Motor neuron (in vitro differentiated cells): ENCODE data around the gene SCP2. TPM values are rescaled to one million over a fixed set of nuclear protein-coding genes. Genes with fewer than 3 reads are reported as not detected.

Experiments used
- ATAC-seq, 8 experiments: fragments of 200-7000 bp; cut with Tn5 transposase; replicated peaks in 6 of 8; 2 replicates each; pipeline ENCODE4 v1.8.0; 2021; ENCODE audit warnings: mild to moderate bottlenecking in 8 of 8, moderate library complexity in 8 of 8
- H3K27ac ChIP-seq, 2 donors: fragments of 250-450 bp; sonication (Bioruptor Pico); 2 replicates each; pipeline ENCODE4 v1.9.0; 2021; ENCODE audit warnings: antibody characterized with exemption in 2 of 2, mild to moderate bottlenecking in 2 of 2, moderate library complexity in 1 of 2
- H3K4me1 ChIP-seq, 2 donors: fragments of 250-450 bp; sonication (Bioruptor Pico); replicated peaks in 1 of 2; 2 replicates each; pipeline ENCODE4 v1.6.1; 2021; ENCODE audit warnings: antibody characterized with exemption in 2 of 2, mild to moderate bottlenecking in 2 of 2, moderate library complexity in 1 of 2
- H3K4me3 ChIP-seq, 5 donors: fragments of 250-450 bp; sonication (Bioruptor Pico); 2 replicates each; pipeline ENCODE4 v1.9.0; 2021; ENCODE audit warnings: antibody characterized with exemption in 5 of 5, mild to moderate bottlenecking in 5 of 5, moderate library complexity in 4 of 5
- WGBS, 10 experiments: fragments of 450-650 bp; shearing (Covaris generic); methylation state at CpG; one replicate each; pipeline ENCODE4 v1.0.0; 2022; 5-methylcytosine and 5-hydroxymethylcytosine counted together
- in situ Hi-C, 9 experiments: fragments of 400-800 bp; cut with MboI; loops; one replicate each; pipeline ENCODE4 v1.15.0; 2021; ENCODE audit warnings: low sequenced_read_pairs in 9 of 9, low pct_unique_long_range_greater_than_20kb in 2 of 9; ENCODE audit not compliant: unreplicated experiment in 9 of 9
- total RNA-seq, 8 experiments: library from RNA; unstranded; fragments of 300-600 nt; gene quantifications; 2 replicates each; pipeline versions ENCODE4 v1.2.3 to v1.2.4, GENCODE V29; 2022

The SCP2 gene
- total RNA-seq, 8 experiments from 2014 or later, result 79.6 to 193 (median 95.2) TPM

DNA sequence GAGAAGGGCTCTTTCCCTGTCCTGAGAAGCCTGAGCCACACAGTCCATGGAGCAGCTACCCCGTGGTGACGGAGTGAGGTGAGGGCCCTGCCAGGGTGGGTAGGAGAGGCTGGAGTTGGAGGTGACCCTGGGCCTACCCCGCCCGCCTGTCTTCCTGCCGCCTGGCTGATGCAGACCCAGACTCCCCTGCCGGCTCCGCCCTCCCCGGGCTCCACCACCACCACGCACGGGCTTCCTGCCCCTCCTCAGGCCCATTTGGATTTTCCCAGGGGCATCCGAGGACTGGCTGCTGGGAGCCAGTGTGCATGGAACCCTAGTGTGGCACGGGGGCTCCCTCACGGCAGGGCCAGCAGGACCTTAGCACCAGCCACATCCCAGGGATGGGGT lies 167.4 kb downstream of the SCP2 start:
- no peak overlapping the region for H3K27ac ChIP-seq
- in situ Hi-C loops, result no loop called here
- H3K4me3 ChIP-seq, result no peak overlapping the region
- H3K4me1 ChIP-seq, result peaks cover 8% of the 10 kb centered on the region in 2 donors
- WGBS, 10 experiments, result 20 to 100% (median 72%) methylated on average over 1 to 3 of the region's 13 CpGs; no CpG with 5 or more reads in 7 of the 10 experiments
- ATAC-seq, result no peak

Other genes with a start within 250 kb of the SCP2 start
- 10 to 100 TPM; 16.3 to 27.6 (median 20.9) TPM for gene COA7, start 228.9 kb upstream of the SCP2 start, total RNA-seq
- 10 to 100 TPM; 15.4 to 43.1 (median 31.3) TPM for gene ZYG11B, start 200.8 kb upstream of the SCP2 start, total RNA-seq
- 1 to 10 TPM in 5 of 8 experiments, under 1 TPM in 3; 0.05 to 4.0 (median 1.2) TPM for gene ZYG11A, start 84.5 kb upstream of the SCP2 start, total RNA-seq
- gene ECHDC2, start 5.5 kb upstream of the SCP2 start, total RNA-seq, result 100 to 1,000 TPM in 2 of 8 experiments, 10 to 100 TPM in 1, 1 to 10 TPM in 5; 1.5 to 333 (median 5.8) TPM
- 10 to 100 TPM in 1 of 8 experiments, 1 to 10 TPM in 3, under 1 TPM in 4; 0.05 to 37.9 (median 1.2) TPM for gene PODN, start 134.9 kb downstream of the SCP2 start, total RNA-seq
- gene SLC1A7, start 215.4 kb downstream of the SCP2 start, total RNA-seq, result 1 to 10 TPM in 2 of 8 experiments, under 1 TPM in 6; 0.05 to 1.8 (median 0.50) TPM